Heart left ventricle (tissue), 16 donors: ENCODE measurements around the gene NAA25. TPM values are rescaled to one million over a fixed set of nuclear protein-coding genes. Genes with fewer than 3 reads are reported as not detected.
A peak's percentile ranks its signal among the peaks of the same experiment; 100 is the strongest.

Experiments used
- ATAC-seq, 4 donors: fragments of 200-7000 bp; cut with Tn5 transposase; one replicate each; pipeline ENCODE4 v1.9.1; 2020 to 2022; ENCODE audit warnings: moderate library complexity in 4 of 4, mild to moderate bottlenecking in 3 of 4, moderate number of reproducible peaks in 1 of 4
- DNase-seq, 5 donors: peaks; one replicate each; pipeline ENCODE4 v3.0.0-alpha.2; 2020
- H3K27ac ChIP-seq, 12 donors: fragments of 200-600 bp; sonication (generic) in 4 of 12; one replicate each; pipeline versions ENCODE4 v1.5.0 to v1.8.0; 2016 to 2022; ENCODE audit warnings: mild to moderate bottlenecking in 2 of 12
- H3K27me3 ChIP-seq, 9 donors: fragments of 200-600 bp; sonication (generic) in 2 of 9; one replicate each; pipeline versions ENCODE4 v1.5.1 to v1.8.0; 2016 to 2022; ENCODE audit warnings: mild to moderate bottlenecking in 3 of 9
- H3K36me3 ChIP-seq, 9 donors: fragments of 200-600 bp; sonication (generic) in 2 of 9; one replicate each; pipeline versions ENCODE4 v1.5.0 to v1.8.0; 2018 to 2022; ENCODE audit warnings: mild to moderate bottlenecking in 2 of 9
- H3K4me1 ChIP-seq, 12 donors: fragments of 200-600 bp; sonication (generic) in 4 of 12; one replicate each; pipeline versions ENCODE4 v1.5.0 to v1.8.0; 2016 to 2022; ENCODE audit warnings: mild to moderate bottlenecking in 3 of 12
- H3K4me3 ChIP-seq, 12 donors: fragments of 200-600 bp; sonication (generic) in 4 of 12; one replicate each; pipeline versions ENCODE4 v1.5.0 to v1.8.0; 2017 to 2022; ENCODE audit warnings: mild to moderate bottlenecking in 9 of 12, moderate library complexity in 4 of 12
- H3K9me3 ChIP-seq, 12 donors: fragments of 200-600 bp; sonication (generic) in 4 of 12; one replicate each; pipeline versions ENCODE4 v1.5.0 to v1.8.0; 2016 to 2022; ENCODE audit warnings: mild to moderate bottlenecking in 1 of 12
- CTCF ChIP-seq, 12 donors: fragments of 200-600 bp; sonication (generic) in 4 of 12; IDR thresholded peaks; one replicate each; pipeline versions ENCODE4 v1.5.0 to v1.8.0; 2018 to 2022; ENCODE audit warnings: antibody characterized with exemption in 12 of 12, mild to moderate bottlenecking in 5 of 12
- POLR2A ChIP-seq, 2 donors: fragments of 450-650 bp; IDR thresholded peaks; one replicate each; pipeline ENCODE4 v1.6.1; 2017; ENCODE audit warnings: antibody characterized with exemption in 2 of 2, mild to moderate bottlenecking in 2 of 2, moderate library complexity in 2 of 2
- WGBS, 4 donors: extraction: QIAGEN DNeasy Blood & Tissue Kit in 2 of 4; methylation state at CpG; one replicate each; pipeline versions ENCODE4 v1.1.5 to v1.1.7; 2013 to 2018; 5-methylcytosine and 5-hydroxymethylcytosine counted together
- intact Hi-C, 10 donors: fragments of 100-400 bp; cut with DNase I; formaldehyde crosslinking; loops; one replicate each; pipeline versions ENCODE4 v1.11.1 to v1.14.2; 2022
- polyA plus RNA-seq, 2 donors: library from polyadenylated mRNA; stranded (reverse); fragments of 200-250 nt; gene quantifications; one replicate each; pipeline ENCODE4 v1.2.3, GENCODE V29; 2013
- total RNA-seq, 9 donors: library from RNA; depleted of rRNA in 2 of 9; stranded (reverse); fragments of >200 nt in 2 of 9; fragmentation: NEBNext Ultra II Directional in 3 of 9; extraction: Animal tissue kit (Norgen Biotek cat#: 25700) in 3 of 9; gene quantifications; one replicate each; pipeline versions ENCODE4 v1.1.0 to v1.2.4, GENCODE V29; 2016 to 2023
- donor health status: ischemic (EF 13 %, LVEDD 7.1; RV severe dilation, severe dysfunction).
- donor health status: healthy with polysubstance abuse.
- donor health status: DM: no; HTN: yes; CAD: no.
- donor health status: DM: no; HTN: no; CAD: no.
- donor health status: ischemic (EF 25% LVEDD 6.9; RV normal size, moderate dysfunction).
- donor health status: ischemic (EF 25% LVEDD 5.7; RV mildly dilated, moderate dysfunction).
- donor health status: healthy.
- donor health status: DM: yes; HTN: yes; CAD: no.
- donor health status: ischemic (EF 35%, LVEDD 5.7; RV mildly dilated, moderate dysfunction).
- donor health status: nonischemic (EF 11% LVEDD 7.7; RV severe dilation, severe dysfunction).
- donor health status: DM: yes; HTN: yes; CAD: no.
- donor health status: PGD.
- donor health status: ischemic (EF 29% LVEDD 5.4; RV normal size, mild dysfunction).
- donor health status: nonischemic (EF 23%, LVEDD 6.1; RV moderate dilation, normal function).

Gene NAA25
- total and polyA plus RNA-seq, 11 donors = 5.0 to 25.9 (median 14.4) TPM

- ATAC-seq = no peak
- intact Hi-C loops = loop anchor here in 1 of 10 donors (10.0 kb wide), 1 partner anchor 53 kb away; no protein-coding TSS in a partner anchor
- Histone ChIP-seq H3K4me1 (peaks cover 0 to 21% (median 7%) of the 10 kb centered on the region in 12 donors), H3K27ac (no peak overlapping the region), H3K4me3 (no peak overlapping the region), H3K27me3 (no peaks in the 10 kb centered on the region), H3K9me3 (no peaks in the 10 kb centered on the region), H3K36me3 (peaks cover 0 to 56% (median 45%) of the 10 kb centered on the region in 9 donors)
- WGBS, 4 donors = 92 to 97% (median 93%) methylated on average over 8 of the region's 8 CpGs
- no peak for DNase-seq
- TF ChIP-seq POLR2A (IDR thresholded peaks at IDR 0.05) (no peak), CTCF (IDR thresholded peaks at IDR 0.05) (no peak)
These were observed 10.9 kb downstream of the NAA25 start for GRCh38 chr12:112097641-112098040.

- no peaks in the 10 kb centered on the region for H3K27me3 ChIP-seq
- peak overlapping the region in 3 of 12 donors; percentile 10 to 71 (median 45) for H3K27ac ChIP-seq
- no peak overlapping the region for H3K4me3 ChIP-seq
- DNase-seq = no peak
- H3K9me3 ChIP-seq = no peaks in the 10 kb centered on the region
- 54 to 69% (median 61%) methylated on average over 2 of the region's 2 CpGs for WGBS, 4 donors
- peaks cover 0 to 64% (median 54%) of the 10 kb centered on the region in 9 donors for H3K36me3 ChIP-seq
- intact Hi-C loops = loop anchor here in 1 of 10 donors (10.0 kb wide), 1 partner anchor 52 kb away; no protein-coding TSS in a partner anchor
- peaks cover 0 to 21% (median 7%) of the 10 kb centered on the region in 12 donors for H3K4me1 ChIP-seq
- TF ChIP-seq POLR2A (IDR thresholded peaks at IDR 0.05) (no peak), CTCF (IDR thresholded peaks at IDR 0.05) (no peak)
- peak in 1 of 4 donors; percentile 26 for ATAC-seq
These were observed 11.9 kb downstream of the NAA25 start for GRCh38 chr12:112096667-112097066.

- H3K27me3 ChIP-seq = no peaks in the 10 kb centered on the region
- ATAC-seq (peak in 3 of 4 donors; percentile 60 to 80 (median 68)), DNase-seq (no peak)
- TF ChIP-seq POLR2A (IDR thresholded peaks at IDR 0.05) = no peak
- peaks cover 0 to 66% (median 55%) of the 10 kb centered on the region in 9 donors for H3K36me3 ChIP-seq
- H3K4me1 ChIP-seq = peaks cover 0 to 21% (median 7%) of the 10 kb centered on the region in 12 donors
- intact Hi-C loops = loop anchor here in 1 of 10 donors (10.0 kb wide), 1 partner anchor 51 kb away; no protein-coding TSS in a partner anchor
- H3K4me3 ChIP-seq = no peak overlapping the region
- H3K27ac ChIP-seq = peak overlapping the region in 3 of 12 donors; percentile 10 to 71 (median 45)
- no peaks in the 10 kb centered on the region for H3K9me3 ChIP-seq
These were observed 12.5 kb downstream of the NAA25 start for GRCh38 chr12:112096070-112096469.

GRCh38 chr12:112091563-112091962, 17.0 kb downstream of the NAA25 start:
- Histone ChIP-seq H3K9me3 (no peaks in the 10 kb centered on the region), H3K36me3 (peaks cover 2 to 68% (median 59%) of the 10 kb centered on the region in 9 donors), H3K27me3 (no peaks in the 10 kb centered on the region), H3K4me3 (no peak overlapping the region), H3K4me1 (peaks cover 0 to 15% (median 6%) of the 10 kb centered on the region in 12 donors), H3K27ac (no peak overlapping the region)
- WGBS, 4 donors = 95 to 99% (median 96%) methylated on average over 3 of the region's 3 CpGs
- no peak for ATAC-seq
- no peak for TF ChIP-seq CTCF (IDR thresholded peaks at IDR 0.05)
- no peak for TF ChIP-seq POLR2A (IDR thresholded peaks at IDR 0.05)
- no peak for DNase-seq
- intact Hi-C loops = loop anchor here in 1 of 10 donors (10.0 kb wide), 1 partner anchor 47 kb away; no protein-coding TSS in a partner anchor

- WGBS, 4 donors = 94 to 100% (median 99%) methylated on average over 1 of the region's 1 CpG
- DNase-seq = no peak
- peaks cover 0 to 12% (median 0%) of the 10 kb centered on the region in 12 donors for H3K4me1 ChIP-seq
- H3K9me3 ChIP-seq = no peaks in the 10 kb centered on the region
- no peak for TF ChIP-seq POLR2A (IDR thresholded peaks at IDR 0.05)
- TF ChIP-seq CTCF (IDR thresholded peaks at IDR 0.05) = no peak
- ATAC-seq = no peak
- H3K27me3 ChIP-seq = no peaks in the 10 kb centered on the region
- no peak overlapping the region for H3K4me3 ChIP-seq
- H3K36me3 ChIP-seq = peaks cover 2 to 96% (median 84%) of the 10 kb centered on the region in 9 donors
- intact Hi-C loops = no loop called here
- H3K27ac ChIP-seq = no peak overlapping the region
These were observed 20.7 kb downstream of the NAA25 start for GRCh38 chr12:112087851-112088250.
